SK-N-SH treated with all-trans-retinoic acid at 6 μM for 48 hours (cell line): Measurements from ENCODE around the gene SUPT3H.

Experiments
- ATAC-seq: fragments of 200-7000 bp; cut with Tn5 transposase; 3 replicates; pipeline ENCODE4 v1.9.1; 2020; ENCODE audit warnings: mild to moderate bottlenecking, moderate library complexity
- ARNTL ChIP-seq: fragments of 450-650 bp; formaldehyde crosslinking; IDR thresholded peaks from 2 replicates; pipeline ENCODE4 v1.5.0; 2020; ENCODE audit warnings: low read depth, mild to moderate bottlenecking, moderate library complexity, borderline replicate concordance
- CSDC2 ChIP-seq: fragments of 250-450 bp; sonication (Bioruptor Pico); IDR thresholded peaks from 2 replicates; pipeline ENCODE4 v1.5.0; 2020; ENCODE audit warnings: mild to moderate bottlenecking, moderate library complexity
- CSRNP3 ChIP-seq: fragments of 250-450 bp; sonication (Bioruptor Pico); IDR thresholded peaks from 2 replicates; pipeline ENCODE4 v1.5.1; 2021; ENCODE audit warnings: mild to moderate bottlenecking, moderate library complexity
- ESRRG ChIP-seq: fragments of 250-450 bp; sonication (Bioruptor Pico); IDR thresholded peaks from 2 replicates; pipeline ENCODE4 v1.6.1; 2021; ENCODE audit warnings: mild to moderate bottlenecking
- GLIS3 ChIP-seq: fragments of 250-450 bp; sonication (Bioruptor Pico); IDR thresholded peaks from 2 replicates; pipeline ENCODE4 v1.5.0; 2020; ENCODE audit warnings: mild to moderate bottlenecking, moderate library complexity
- ISL1 ChIP-seq: fragments of 250-450 bp; sonication (Bioruptor Pico); IDR thresholded peaks from 2 replicates; pipeline ENCODE4 v2.1.2; 2022; ENCODE audit warnings: mild to moderate bottlenecking, moderate library complexity
- OSR1 ChIP-seq: fragments of 250-450 bp; sonication (Bioruptor Pico); IDR thresholded peaks from 2 replicates; pipeline ENCODE4 v1.8.0; 2022; ENCODE audit warnings: moderate library complexity, mild to moderate bottlenecking, inconsistent platforms
- PPARA ChIP-seq: fragments of 250-450 bp; sonication (Bioruptor Pico); IDR thresholded peaks from 2 replicates; pipeline ENCODE4 v1.5.0; 2020; ENCODE audit warnings: mild to moderate bottlenecking, borderline replicate concordance
- RARB ChIP-seq: fragments of 250-450 bp; sonication (Bioruptor Pico); IDR thresholded peaks from 2 replicates; pipeline ENCODE4 v1.8.0; 2021; ENCODE audit warnings: mild to moderate bottlenecking, moderate library complexity
- SNAI2 ChIP-seq: fragments of 250-450 bp; sonication (Bioruptor Pico); IDR thresholded peaks from 2 replicates; pipeline ENCODE4 v1.5.0; 2020; ENCODE audit warnings: mild to moderate bottlenecking, moderate library complexity
- TCF4 ChIP-seq: fragments of 250-450 bp; sonication (Bioruptor Pico); IDR thresholded peaks from 2 replicates; pipeline ENCODE4 v1.8.0; 2021; ENCODE audit warnings: mild to moderate bottlenecking, moderate library complexity, borderline replicate concordance
- TOX ChIP-seq: fragments of 250-450 bp; sonication (Bioruptor Pico); IDR thresholded peaks from 2 replicates; pipeline ENCODE4 v1.8.0; 2021; ENCODE audit warnings: mild to moderate bottlenecking, moderate library complexity, borderline replicate concordance
- TSHZ2 ChIP-seq: fragments of 250-450 bp; sonication (Bioruptor Pico); IDR thresholded peaks from 2 replicates; pipeline ENCODE4 v1.5.0; 2020; ENCODE audit warnings: mild to moderate bottlenecking, moderate library complexity
- ZC3H10 ChIP-seq: fragments of 250-450 bp; sonication (Bioruptor Pico); IDR thresholded peaks from 2 replicates; pipeline ENCODE4 v1.5.1; 2021; ENCODE audit warnings: mild to moderate bottlenecking, moderate library complexity
- ZFP3 ChIP-seq: fragments of 250-450 bp; sonication (Bioruptor Pico); IDR thresholded peaks from 2 replicates; pipeline ENCODE4 v1.5.0; 2020; ENCODE audit warnings: mild to moderate bottlenecking, moderate library complexity
- ZFP30 ChIP-seq: fragments of 450-650 bp; formaldehyde crosslinking; IDR thresholded peaks from 2 replicates; pipeline ENCODE4 v1.5.0; 2022; ENCODE audit warnings: mild to moderate bottlenecking, moderate library complexity
- ZNF565 ChIP-seq: fragments of 450-650 bp; formaldehyde crosslinking; conservative IDR thresholded peaks from 2 replicates; pipeline ENCODE4 v1.5.0; 2020; ENCODE audit warnings: low read depth, mild to moderate bottlenecking, moderate library complexity
- ZNF70 ChIP-seq: fragments of 450-650 bp; formaldehyde crosslinking; IDR thresholded peaks from 2 replicates; pipeline ENCODE4 v1.5.0; 2020; ENCODE audit warnings: mild to moderate bottlenecking, moderate library complexity
- ZNF8 ChIP-seq: fragments of 450-650 bp; formaldehyde crosslinking; IDR thresholded peaks from 2 replicates; pipeline ENCODE4 v1.5.0; 2020; ENCODE audit warnings: mild to moderate bottlenecking, moderate library complexity
- TF ChIP-seq, protein P1 (sequence below): fragments of 250-450 bp; sonication (Bioruptor Pico); IDR thresholded peaks from 2 replicates; pipeline ENCODE4 v1.8.0; 2020; ENCODE audit warnings: mild to moderate bottlenecking, moderate library complexity, borderline replicate concordance
- TF ChIP-seq, protein P2 (sequence below): fragments of 250-450 bp; sonication (Bioruptor Pico); IDR thresholded peaks from 2 replicates; pipeline ENCODE4 v1.8.0; 2021; ENCODE audit warnings: low read depth, mild to moderate bottlenecking, moderate library complexity, borderline replicate concordance

Gene SUPT3H

DNA sequence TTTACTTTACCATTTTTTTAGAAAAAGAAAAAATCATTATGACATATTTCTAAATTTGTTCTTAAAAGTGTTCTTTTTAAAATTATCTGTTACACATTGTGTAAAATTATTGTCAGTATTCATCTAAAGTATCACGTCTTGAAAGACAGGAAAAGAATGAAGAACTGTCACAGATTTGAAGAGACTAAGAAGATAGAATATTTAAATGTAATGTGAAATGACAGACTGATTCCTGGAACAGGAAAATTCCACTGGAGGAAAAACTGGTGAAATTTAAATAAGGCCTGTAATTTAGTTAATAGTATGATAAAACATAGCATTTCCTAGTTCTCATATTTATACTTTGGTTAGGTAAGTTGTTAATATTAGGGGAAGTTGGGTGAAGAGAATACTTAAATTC, 102.4 kb downstream of the SUPT3H start:
- TF ChIP-seq ZNF565 (CRISPR knock-in tag) (no peak), TCF4 (CRISPR knock-in tag) (no peak), TOX (CRISPR knock-in tag) (no peak), ZC3H10 (CRISPR knock-in tag) (no peak), OSR1 (CRISPR knock-in tag) (no peak)
- no peak for ATAC-seq

- no peak for TF ChIP-seq ZC3H10 (CRISPR knock-in tag)
- TF ChIP-seq TOX (CRISPR knock-in tag), result no peak
- no peak for ATAC-seq
Observed at GRCh38 chr6:45272626-45273025, 105.1 kb downstream of the SUPT3H start.

DNA sequence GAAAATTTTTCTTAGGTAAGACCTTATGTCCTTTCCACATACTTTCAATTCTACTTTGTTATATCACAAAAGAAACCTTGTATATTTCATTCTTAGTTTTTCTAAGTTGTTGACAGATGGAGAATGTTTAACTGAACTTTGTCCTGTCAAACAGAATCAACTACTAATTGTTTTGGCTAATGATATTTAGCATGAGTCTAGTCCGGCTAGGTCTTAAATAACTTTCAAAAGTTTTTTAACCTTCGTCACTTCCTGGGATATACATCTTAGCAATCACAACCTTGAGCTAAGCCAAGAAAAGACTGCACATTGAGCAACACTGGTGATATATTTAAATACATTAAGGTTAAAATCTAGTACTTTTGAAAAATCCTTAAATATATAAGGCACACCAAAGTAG, 112.5 kb downstream of the SUPT3H start:
- TF ChIP-seq ESRRG (CRISPR knock-in tag) (no peak), SNAI2 (CRISPR knock-in tag) (no peak), TOX (CRISPR knock-in tag) (no peak), GLIS3 (CRISPR knock-in tag) (no peak), CSRNP3 (no peak), TCF4 (CRISPR knock-in tag) (no peak), ZFP3 (no peak), TSHZ2 (CRISPR knock-in tag) (no peak), PPARA (CRISPR knock-in tag) (no peak), ISL1 (no peak), ZC3H10 (CRISPR knock-in tag) (no peak), ZNF565 (CRISPR knock-in tag) (no peak), RARB (no peak)
- TF ChIP-seq, protein P1, sequence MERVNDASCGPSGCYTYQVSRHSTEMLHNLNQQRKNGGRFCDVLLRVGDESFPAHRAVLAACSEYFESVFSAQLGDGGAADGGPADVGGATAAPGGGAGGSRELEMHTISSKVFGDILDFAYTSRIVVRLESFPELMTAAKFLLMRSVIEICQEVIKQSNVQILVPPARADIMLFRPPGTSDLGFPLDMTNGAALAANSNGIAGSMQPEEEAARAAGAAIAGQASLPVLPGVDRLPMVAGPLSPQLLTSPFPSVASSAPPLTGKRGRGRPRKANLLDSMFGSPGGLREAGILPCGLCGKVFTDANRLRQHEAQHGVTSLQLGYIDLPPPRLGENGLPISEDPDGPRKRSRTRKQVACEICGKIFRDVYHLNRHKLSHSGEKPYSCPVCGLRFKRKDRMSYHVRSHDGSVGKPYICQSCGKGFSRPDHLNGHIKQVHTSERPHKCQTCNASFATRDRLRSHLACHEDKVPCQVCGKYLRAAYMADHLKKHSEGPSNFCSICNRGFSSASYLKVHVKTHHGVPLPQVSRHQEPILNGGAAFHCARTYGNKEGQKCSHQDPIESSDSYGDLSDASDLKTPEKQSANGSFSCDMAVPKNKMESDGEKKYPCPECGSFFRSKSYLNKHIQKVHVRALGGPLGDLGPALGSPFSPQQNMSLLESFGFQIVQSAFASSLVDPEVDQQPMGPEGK (CRISPR knock-in tag), result no peak
- TF ChIP-seq, protein P2, sequence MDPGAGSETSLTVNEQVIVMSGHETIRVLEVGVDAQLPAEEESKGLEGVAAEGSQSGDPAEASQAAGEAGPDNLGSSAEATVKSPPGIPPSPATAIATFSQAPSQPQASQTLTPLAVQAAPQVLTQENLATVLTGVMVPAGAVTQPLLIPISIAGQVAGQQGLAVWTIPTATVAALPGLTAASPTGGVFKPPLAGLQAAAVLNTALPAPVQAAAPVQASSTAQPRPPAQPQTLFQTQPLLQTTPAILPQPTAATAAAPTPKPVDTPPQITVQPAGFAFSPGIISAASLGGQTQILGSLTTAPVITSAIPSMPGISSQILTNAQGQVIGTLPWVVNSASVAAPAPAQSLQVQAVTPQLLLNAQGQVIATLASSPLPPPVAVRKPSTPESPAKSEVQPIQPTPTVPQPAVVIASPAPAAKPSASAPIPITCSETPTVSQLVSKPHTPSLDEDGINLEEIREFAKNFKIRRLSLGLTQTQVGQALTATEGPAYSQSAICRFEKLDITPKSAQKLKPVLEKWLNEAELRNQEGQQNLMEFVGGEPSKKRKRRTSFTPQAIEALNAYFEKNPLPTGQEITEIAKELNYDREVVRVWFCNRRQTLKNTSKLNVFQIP, result no peak
- no peak for ATAC-seq

- ATAC-seq, result no peak
- no peak for TF ChIP-seq ISL1
- TF ChIP-seq ARNTL (CRISPR knock-in tag), result no peak
- TF ChIP-seq GLIS3 (CRISPR knock-in tag), result no peak
- TF ChIP-seq ZNF565 (CRISPR knock-in tag), result no peak
- no peak for TF ChIP-seq CSDC2 (CRISPR knock-in tag)
- TF ChIP-seq OSR1 (CRISPR knock-in tag), result no peak
- TF ChIP-seq ZNF8 (CRISPR knock-in tag), result no peak
- no peak for TF ChIP-seq ESRRG (CRISPR knock-in tag)
- no peak for TF ChIP-seq RARB
- TF ChIP-seq ZFP30 (CRISPR knock-in tag), result no peak
- no peak for TF ChIP-seq CSRNP3
- TF ChIP-seq ZNF70 (CRISPR knock-in tag), result no peak
- no peak for TF ChIP-seq ZFP3
- TF ChIP-seq, protein P2, result no peak
- TF ChIP-seq TSHZ2 (CRISPR knock-in tag), result no peak
- no peak for TF ChIP-seq TCF4 (CRISPR knock-in tag)
Observed at GRCh38 chr6:45260696-45261095, 117.0 kb downstream of the SUPT3H start.
